DND-41 (cell line): Measurements from ENCODE around the gene ANKRD35.

Experiments
- ATAC-seq: fragments of 200-7000 bp; cut with Tn5 transposase; 3 replicates; pipeline ENCODE4 v1.9.1; 2021; ENCODE audit warnings: low read depth; ENCODE audit not compliant: insufficient read depth
- DNase-seq: peaks from one replicate; pipeline ENCODE4 v3.0.0-alpha.2; 2020
- H2AFZ ChIP-seq: 2 replicates; pipeline ENCODE4 v1.6.0; 2012; ENCODE audit warnings: low read depth, low read length
- H3K27ac ChIP-seq: 2 replicates; pipeline ENCODE4 v1.5.1; 2012; ENCODE audit warnings: low read length, inconsistent platforms
- H3K27me3 ChIP-seq: fragments of 200-600 bp; sonication (generic); 2 replicates; pipeline ENCODE4 v1.6.0; 2012; ENCODE audit warnings: low read length, mild to moderate bottlenecking, inconsistent platforms; ENCODE audit not compliant: insufficient read depth, poor library complexity
- H3K36me3 ChIP-seq: 2 replicates; pipeline ENCODE4 v1.5.1; 2012; ENCODE audit warnings: low read length, inconsistent platforms; ENCODE audit not compliant: insufficient read depth
- H3K4me1 ChIP-seq: 2 replicates; pipeline ENCODE4 v1.5.1; 2012; ENCODE audit warnings: mild to moderate bottlenecking, low read length; ENCODE audit not compliant: insufficient read depth
- H3K4me2 ChIP-seq: 2 replicates; pipeline ENCODE4 v1.6.0; 2012; ENCODE audit warnings: mild to moderate bottlenecking, moderate library complexity, low read length, inconsistent platforms; ENCODE audit not compliant: insufficient read depth
- H3K4me3 ChIP-seq, 2 experiments: fragments of 200-600 bp in 1 of 2; shearing (Covaris generic) in 1 of 2; 2 replicates each; pipeline ENCODE4 v1.5.1; 2012 to 2016; ENCODE audit warnings: inconsistent platforms in 2 of 2, low read length in 2 of 2, mild to moderate bottlenecking in 2 of 2, low read depth in 1 of 2, moderate library complexity in 1 of 2
- H3K79me2 ChIP-seq: 2 replicates; pipeline ENCODE4 v1.6.0; 2012; ENCODE audit warnings: low read length, inconsistent platforms; ENCODE audit not compliant: insufficient read depth
- H3K9ac ChIP-seq: 2 replicates; pipeline ENCODE4 v1.6.0; 2012; ENCODE audit warnings: low read depth, mild to moderate bottlenecking, inconsistent platforms, low read length, moderate library complexity
- H3K9me3 ChIP-seq: 2 replicates; pipeline ENCODE4 v1.5.1; 2012; ENCODE audit warnings: low read length, moderate library complexity, mild to moderate bottlenecking, inconsistent platforms; ENCODE audit not compliant: insufficient read depth, severe bottlenecking
- H4K20me1 ChIP-seq: 2 replicates; pipeline ENCODE4 v1.6.0; 2012; ENCODE audit warnings: low read length; ENCODE audit not compliant: insufficient read depth
- EZH2 ChIP-seq: IDR thresholded peaks from 3 replicates; pipeline ENCODE4 v1.6.1; 2012; ENCODE audit warnings: borderline replicate concordance, low read depth, mild to moderate bottlenecking, moderate library complexity, low read length, inconsistent platforms; ENCODE audit not compliant: severe bottlenecking
- TF ChIP-seq, protein P1 (sequence below): IDR thresholded peaks from 2 replicates; pipeline ENCODE4 v1.5.1; 2012; ENCODE audit warnings: borderline replicate concordance, low read length, moderate library complexity, mild to moderate bottlenecking; ENCODE audit not compliant: poor library complexity, severe bottlenecking; ENCODE audit errors: extremely low read depth

Gene ANKRD35

GRCh38 chr1:145874646-145875045 is 11.0 kb downstream of the ANKRD35 start:
- no peak for ATAC-seq
- Histone ChIP-seq H3K4me3 (no peak overlapping the region), H3K9ac (no peak overlapping the region), H3K4me1 (no peaks in the 10 kb centered on the region), H3K4me2 (no peak overlapping the region), H4K20me1 (no peaks in the 10 kb centered on the region; the same call in 1 of the 2 replicates), H3K27me3 (peaks cover 32% of the 10 kb centered on the region), H3K36me3 (no peaks in the 10 kb centered on the region), H3K9me3 (no peaks in the 10 kb centered on the region), H3K27ac (no peak overlapping the region), H3K79me2 (no peaks in the 10 kb centered on the region), H2AFZ (no peak overlapping the region)
- TF ChIP-seq EZH2: no peak
- TF ChIP-seq, protein P1, sequence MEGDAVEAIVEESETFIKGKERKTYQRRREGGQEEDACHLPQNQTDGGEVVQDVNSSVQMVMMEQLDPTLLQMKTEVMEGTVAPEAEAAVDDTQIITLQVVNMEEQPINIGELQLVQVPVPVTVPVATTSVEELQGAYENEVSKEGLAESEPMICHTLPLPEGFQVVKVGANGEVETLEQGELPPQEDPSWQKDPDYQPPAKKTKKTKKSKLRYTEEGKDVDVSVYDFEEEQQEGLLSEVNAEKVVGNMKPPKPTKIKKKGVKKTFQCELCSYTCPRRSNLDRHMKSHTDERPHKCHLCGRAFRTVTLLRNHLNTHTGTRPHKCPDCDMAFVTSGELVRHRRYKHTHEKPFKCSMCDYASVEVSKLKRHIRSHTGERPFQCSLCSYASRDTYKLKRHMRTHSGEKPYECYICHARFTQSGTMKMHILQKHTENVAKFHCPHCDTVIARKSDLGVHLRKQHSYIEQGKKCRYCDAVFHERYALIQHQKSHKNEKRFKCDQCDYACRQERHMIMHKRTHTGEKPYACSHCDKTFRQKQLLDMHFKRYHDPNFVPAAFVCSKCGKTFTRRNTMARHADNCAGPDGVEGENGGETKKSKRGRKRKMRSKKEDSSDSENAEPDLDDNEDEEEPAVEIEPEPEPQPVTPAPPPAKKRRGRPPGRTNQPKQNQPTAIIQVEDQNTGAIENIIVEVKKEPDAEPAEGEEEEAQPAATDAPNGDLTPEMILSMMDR: no peak
- DNase-seq: no peak

DNA sequence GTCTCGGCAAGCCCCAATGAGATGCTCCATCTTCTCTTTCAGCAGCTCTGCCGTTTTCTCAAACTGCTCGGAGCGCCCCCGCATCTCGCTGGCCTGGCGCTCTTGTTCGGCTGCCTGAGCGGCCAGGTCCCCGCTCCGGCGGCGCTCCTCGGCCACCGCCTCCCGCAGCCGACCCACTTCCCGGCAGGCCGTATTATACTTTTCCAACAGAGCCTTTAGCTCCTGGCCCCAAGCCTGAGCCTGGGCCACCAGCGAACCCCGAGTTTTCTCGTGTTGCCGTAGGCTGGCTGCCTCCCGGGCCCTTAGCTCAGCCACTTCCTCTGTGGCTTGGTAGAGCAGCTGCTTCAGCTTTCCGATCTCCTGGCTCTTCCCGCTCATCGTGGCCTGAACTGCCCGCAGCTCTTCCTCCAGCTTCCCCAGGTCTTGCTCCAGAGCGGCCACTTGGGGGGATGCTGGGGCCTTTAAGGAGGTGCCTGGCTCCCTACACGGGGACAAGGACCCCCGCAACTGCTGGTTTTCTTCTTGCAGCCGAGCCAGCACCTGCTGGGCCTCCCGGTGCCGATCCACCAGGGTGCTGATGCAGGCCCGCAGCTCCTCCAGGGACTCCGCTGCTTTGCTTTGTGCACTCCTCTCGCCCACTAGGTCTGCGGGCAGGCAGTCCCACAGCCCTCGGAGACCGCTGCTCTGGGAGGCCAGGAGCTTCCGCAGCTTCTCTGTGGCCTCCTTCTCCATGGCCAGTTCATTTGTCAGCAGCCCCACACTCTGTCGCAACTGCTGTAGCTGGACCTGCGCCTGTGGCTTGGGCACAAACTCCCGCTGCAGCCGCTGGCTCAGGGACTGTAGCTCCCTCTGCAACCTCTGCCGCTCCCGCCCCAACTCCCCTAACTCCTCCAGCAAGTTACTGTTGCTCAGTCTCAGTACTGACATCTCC is 13.4 kb downstream of the ANKRD35 start:
- Histone ChIP-seq H3K79me2 (no peaks in the 10 kb centered on the region), H3K27me3 (peaks cover 34% of the 10 kb centered on the region), H2AFZ (no peak overlapping the region), H3K4me3 (no peak overlapping the region), H3K9ac (no peak overlapping the region), H3K4me2 (no peak overlapping the region), H3K4me1 (no peaks in the 10 kb centered on the region), H3K27ac (no peak overlapping the region), H3K9me3 (no peaks in the 10 kb centered on the region), H4K20me1 (no peaks in the 10 kb centered on the region), H3K36me3 (no peaks in the 10 kb centered on the region)
- no peak for TF ChIP-seq EZH2
- TF ChIP-seq, protein P1: no peak
- DNase-seq (no peak), ATAC-seq (no peak)

- Histone ChIP-seq H3K27me3 (peaks cover 33% of the 10 kb centered on the region), H3K9ac (no peak overlapping the region), H3K79me2 (no peaks in the 10 kb centered on the region), H3K27ac (no peak overlapping the region), H2AFZ (no peak overlapping the region), H3K9me3 (no peaks in the 10 kb centered on the region), H3K36me3 (no peaks in the 10 kb centered on the region), H4K20me1 (no peaks in the 10 kb centered on the region), H3K4me3 (no peak overlapping the region), H3K4me1 (no peaks in the 10 kb centered on the region), H3K4me2 (no peak overlapping the region)
- ATAC-seq (no peak), DNase-seq (no peak)
- TF ChIP-seq, protein P1: no peak
- no peak for TF ChIP-seq EZH2
Measured at GRCh38 chr1:145868232-145868631, 17.4 kb downstream of the ANKRD35 start.
